IPS-NIHi7 (cell line): ENCODE measurements around the gene DCAF16.
"Not testable (repeated sequence)": the region's sequence is repeated elsewhere in the genome, so short reads cannot be mapped to it uniquely, and the experiment has no call there.

Source experiments
- DNase-seq: peaks from one replicate; pipeline ENCODE4 v3.0.0; 2012; ENCODE audit warnings: mixed read lengths; ENCODE audit errors: extremely low spot score

Gene DCAF16

GRCh38 chr4:17810260-17811077 is at the start of gene DCAF16, which contains the start of gene NCAPG:
Gene DCAF16, minus strand, starts transcription at chr4:17810757. Its CDS starts 6,616 bp downstream, at chr4:17804141.
Gene NCAPG, plus strand, starts transcription at chr4:17810979. Its CDS starts 99 bp downstream, at chr4:17811078.
- peak; percentile 97 for DNase-seq

- DNase-seq = no peak
Measured at GRCh38 chr4:17859793-17860406, 49.3 kb upstream of the DCAF16 start.

- no peak for DNase-seq
Measured at GRCh38 chr4:17854036-17854435, 43.5 kb upstream of the DCAF16 start.

- DNase-seq = no peak
Measured at GRCh38 chr4:17851959-17852358, 41.4 kb upstream of the DCAF16 start.

GRCh38 chr4:17850295-17850694 is 39.7 kb upstream of the DCAF16 start:
- DNase-seq = not testable (repeated sequence)

GRCh38 chr4:17846266-17846665 is 35.7 kb upstream of the DCAF16 start:
- DNase-seq = no peak

- no peak for DNase-seq
Measured at GRCh38 chr4:17823871-17824669, 13.5 kb upstream of the DCAF16 start.

- DNase-seq = peak; percentile 17
Measured at GRCh38 chr4:17817027-17817426, 6.5 kb upstream of the DCAF16 start.

- DNase-seq = no peak
Measured at GRCh38 chr4:17816142-17816541, 5.6 kb upstream of the DCAF16 start.

GRCh38 chr4:17814140-17814539 is 3.6 kb upstream of the DCAF16 start:
- no peak for DNase-seq

GRCh38 chr4:17812801-17813200 is 2.2 kb upstream of the DCAF16 start:
- DNase-seq = no peak

- no peak for DNase-seq
Measured at GRCh38 chr4:17812125-17812524, 1.6 kb upstream of the DCAF16 start.

- no peak for DNase-seq
Measured at GRCh38 chr4:17811078-17811603, 584 bp upstream of the DCAF16 start.

GRCh38 chr4:17809667-17810066 is 890 bp downstream of the DCAF16 start:
- no peak for DNase-seq

GRCh38 chr4:17807446-17807845 is 3.1 kb downstream of the DCAF16 start:
- no peak for DNase-seq

- DNase-seq = no peak
Measured at GRCh38 chr4:17805580-17806155, 4.9 kb downstream of the DCAF16 start.

GRCh38 chr4:17797808-17798207 is 12.7 kb downstream of the DCAF16 start:
- DNase-seq = no peak

GRCh38 chr4:17794730-17795129 is 15.8 kb downstream of the DCAF16 start:
- no peak for DNase-seq

GRCh38 chr4:17788956-17789355 is 21.6 kb downstream of the DCAF16 start:
- no peak for DNase-seq

- no peak for DNase-seq
Measured at GRCh38 chr4:17787315-17787714, 23.2 kb downstream of the DCAF16 start.

- no peak for DNase-seq
Measured at GRCh38 chr4:17786567-17786966, 24.0 kb downstream of the DCAF16 start.

- DNase-seq = no peak
Measured at GRCh38 chr4:17785858-17786257, 24.7 kb downstream of the DCAF16 start.
